PC-3 (cell line): Measurements from ENCODE around the gene HCFC2. TPM values are rescaled to one million over a fixed set of nuclear protein-coding genes. Genes with fewer than 3 reads are reported as not detected.
A peak's percentile ranks its signal among the peaks of the same experiment; 100 is the strongest.

ENCODE experiments used
- ATAC-seq: fragments of 200-7000 bp; cut with Tn5 transposase; 2 replicates; pipeline ENCODE4 v1.9.1; 2020; ENCODE audit warnings: mild to moderate bottlenecking, moderate library complexity
- BruUV-seq: library from RNA; stranded (reverse); fragments of 400-500 nt; replicated peaks from 2 replicates; lab custom pipeline; 2021; lab: Mats Ljungman, UMichigan
- CTCF ChIA-PET: fragments of 300-600 bp; sonication (Branson Sonifier 250); formaldehyde crosslinking; loops from one replicate; lab custom pipeline; 2022; ENCODE audit warnings: antibody characterized with exemption; lab: Charles Lee
- POLR2A ChIA-PET: fragments of 300-600 bp; sonication (Branson Sonifier 250); formaldehyde crosslinking; loops from one replicate; lab custom pipeline; 2022; ENCODE audit warnings: antibody characterized with exemption; ENCODE audit not compliant: unreplicated experiment; lab: Charles Lee
- DNase-seq: peaks from one replicate; pipeline ENCODE4 v3.0.0-alpha.2; 2015
- H2AFZ ChIP-seq: fragments of 300-600 bp; sonication (generic); 2 replicates; pipeline ENCODE4 v1.6.0; 2016; ENCODE audit warnings: antibody characterized with exemption, low read length
- H3F3A ChIP-seq: fragments of 300-600 bp; sonication (generic); one replicate; pipeline ENCODE4 v1.6.0; 2017; ENCODE audit warnings: antibody characterized with exemption, low read length, control low read depth, mild to moderate bottlenecking; ENCODE audit not compliant: unreplicated experiment
- H3K27ac ChIP-seq: fragments of 300-600 bp; sonication (generic); 2 replicates; pipeline ENCODE4 v1.5.1; 2016; ENCODE audit warnings: mild to moderate bottlenecking, low read length
- H3K27me3 ChIP-seq: fragments of 300-600 bp; sonication (generic); 2 replicates; pipeline ENCODE4 v1.6.1; 2016; ENCODE audit warnings: low read length, mixed read lengths
- H3K36me3 ChIP-seq: fragments of 300-600 bp; sonication (generic); 2 replicates; pipeline ENCODE4 v1.6.1; 2016; ENCODE audit warnings: low read depth, mixed run types, low read length, mixed read lengths
- H3K4me1 ChIP-seq: fragments of 300-600 bp; sonication (generic); 2 replicates; pipeline ENCODE4 v1.5.1; 2016; ENCODE audit warnings: low read length; ENCODE audit not compliant: insufficient read depth
- H3K4me2 ChIP-seq: fragments of 300-600 bp; sonication (generic); 2 replicates; pipeline ENCODE4 v1.6.0; 2016; ENCODE audit warnings: low read length
- H3K4me3 ChIP-seq: fragments of 300-600 bp; sonication (generic); 2 replicates; pipeline ENCODE4 v1.5.1; 2016; ENCODE audit warnings: mild to moderate bottlenecking, low read length, mixed read lengths
- H3K79me2 ChIP-seq: fragments of 300-600 bp; sonication (generic); 2 replicates; pipeline ENCODE4 v1.6.1; 2017; ENCODE audit warnings: low read length, mixed read lengths
- H3K9ac ChIP-seq: fragments of 300-600 bp; sonication (generic); 2 replicates; pipeline ENCODE4 v1.6.0; 2016; ENCODE audit warnings: mild to moderate bottlenecking, low read length
- H3K9me2 ChIP-seq: fragments of 300-600 bp; sonication (generic); replicated peaks from 2 replicates; pipeline ENCODE4 v1.6.1; 2016; ENCODE audit warnings: mixed run types, low read length, mixed read lengths
- H3K9me3 ChIP-seq: fragments of 300-600 bp; sonication (generic); 2 replicates; pipeline ENCODE4 v1.6.1; 2016; ENCODE audit warnings: low read length, mixed read lengths
- H4K20me1 ChIP-seq: fragments of 300-600 bp; sonication (generic); 2 replicates; pipeline ENCODE4 v1.6.1; 2016; ENCODE audit warnings: low read length, mixed read lengths
- CTCF ChIP-seq: fragments of 300-600 bp; sonication (generic); conservative IDR thresholded peaks from 2 replicates; pipeline ENCODE4 v1.5.1; 2017; ENCODE audit warnings: antibody characterized with exemption, low read depth, mild to moderate bottlenecking, low read length
- EZH2 ChIP-seq: fragments of 300-600 bp; sonication (generic); IDR thresholded peaks from one replicate; pipeline ENCODE4 v1.6.1; 2017; ENCODE audit warnings: antibody characterized with exemption, mild to moderate bottlenecking, low read length; ENCODE audit not compliant: unreplicated experiment
- EZH2phosphoT487 ChIP-seq: fragments of 300-600 bp; sonication (generic); IDR thresholded peaks from 2 replicates; pipeline ENCODE4 v1.6.1; 2018; ENCODE audit warnings: mild to moderate bottlenecking, antibody characterized with exemption, low read length, borderline replicate concordance
- intact Hi-C: fragments of 100-400 bp; cut with micrococcal nuclease; formaldehyde crosslinking; loops from 2 replicates; pipeline ENCODE4 v1.9.0; 2023
- total RNA-seq: library from RNA; depleted of rRNA; stranded (reverse); fragments of >200 nt; gene quantifications from 2 replicates; pipeline ENCODE4 v1.2.3, GENCODE V29; 2014

Gene HCFC2
- total RNA-seq, 1 experiment from 2014 or later, result 7.8 TPM

- H3K36me3 ChIP-seq, result peaks cover 3% of the 10 kb centered on the region; the same call in 1 of the 2 replicates
- no peak for TF ChIP-seq EZH2phosphoT487
- no peak for TF ChIP-seq CTCF
- no peak for TF ChIP-seq EZH2
- no peaks in the 10 kb centered on the region for H3K27me3 ChIP-seq
- BruUV-seq, result TSS peak; percentile 79
- H3K9me3 ChIP-seq, result no peaks in the 10 kb centered on the region
- peaks cover 31% of the 10 kb centered on the region for H3K79me2 ChIP-seq
- no peaks in the 10 kb centered on the region for H3F3A ChIP-seq
- CTCF ChIA-PET, result no interaction called here
- peak within 1 kb of the TSS; percentile 86 for H3K9ac ChIP-seq
- no peaks in the 10 kb centered on the region for H4K20me1 ChIP-seq
- POLR2A ChIA-PET, result interaction anchor here (0.5 to 1.1 kb wide), 12 partner anchors 17 to 1216 kb away, joined by 3 to 11 read pairs (median 4); partner anchors contain the start of gene TDG
- H3K4me3 ChIP-seq, result peak within 1 kb of the TSS; percentile 98
- ATAC-seq (peak; percentile 95), DNase-seq (peak; percentile 99)
- peak within 1 kb of the TSS; percentile 98 for H3K4me2 ChIP-seq
- no peak within 1 kb of the TSS for H3K27ac ChIP-seq
- peak within 1 kb of the TSS; percentile 68 for H2AFZ ChIP-seq
- H3K9me2 ChIP-seq, result no peaks in the 10 kb centered on the region
- intact Hi-C loops, result loop anchor here (5.0 kb wide), 1 partner anchor 149 kb away; no protein-coding TSS in a partner anchor
- H3K4me1 ChIP-seq, result peaks cover 25% of the 10 kb centered on the region
Measured at GRCh38 chr12:104137902-104138796, 73.8 kb downstream of the HCFC2 start, which contains the start of gene NFYB. TSS of gene NFYB (minus strand) at chr12:104138210. CDS start at chr12:104135453, 2,757 bp downstream.

DNA sequence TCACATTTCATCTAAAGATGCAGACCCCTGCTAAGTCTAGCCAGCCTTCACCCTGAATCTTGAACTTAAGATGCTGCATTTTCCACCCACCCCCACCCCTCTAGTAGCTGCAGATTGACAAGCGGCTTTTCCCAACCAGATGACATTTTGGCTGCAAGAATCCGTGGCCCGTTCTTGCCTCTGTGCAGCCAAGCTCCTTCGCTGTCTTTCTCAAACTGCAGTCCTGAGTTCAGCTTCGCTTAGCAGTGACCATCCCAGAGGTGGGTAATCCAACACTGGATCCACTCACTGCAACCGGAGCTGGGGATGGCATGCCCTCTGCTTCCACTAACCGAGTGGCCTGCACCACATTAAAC lies 74.4 kb downstream of the HCFC2 start:
- Histone ChIP-seq H3K79me2 (peaks cover 31% of the 10 kb centered on the region), H3K4me2 (peak overlapping the region; percentile 52), H3K9me3 (no peaks in the 10 kb centered on the region), H3K27ac (no peak overlapping the region), H3K27me3 (no peaks in the 10 kb centered on the region), H3K9me2 (no peaks in the 10 kb centered on the region), H4K20me1 (no peaks in the 10 kb centered on the region), H2AFZ (peak overlapping the region; percentile 68), H3K4me3 (peak overlapping the region; percentile 14; the same call in 1 of the 2 replicates), H3K4me1 (peaks cover 25% of the 10 kb centered on the region), H3F3A (no peaks in the 10 kb centered on the region), H3K9ac (peak overlapping the region; percentile 51), H3K36me3 (0 out of 2 replicates have a peak, but pooled peaks cover 3% of the 10 kb centered on the region)
- POLR2A ChIA-PET, result no interaction called here
- CTCF ChIA-PET, result no interaction called here
- ATAC-seq (no peak), DNase-seq (no peak)
- BruUV-seq, result no TSS peak
- TF ChIP-seq EZH2phosphoT487, result no peak
- no peak for TF ChIP-seq EZH2
- TF ChIP-seq CTCF, result no peak
- intact Hi-C loops, result loop anchor here (5.0 kb wide), 1 partner anchor 149 kb away; no protein-coding TSS in a partner anchor
